GM13976 (cell line): ENCODE results near the gene ZFYVE19.

Experiments
- DNase-seq: peaks from one replicate; pipeline ENCODE4 v3.0.0; 2012; ENCODE audit warnings: low spot score
- in situ Hi-C: fragments of 300-500 bp; cut with MboI; formaldehyde crosslinking; loops from one replicate; pipeline ENCODE4 v1.12.0; 2022; ENCODE audit warnings: low sequenced_read_pairs, mixed read lengths, inconsistent platforms; ENCODE audit not compliant: unreplicated experiment
- TF ChIP-seq, protein P1 (sequence below): IDR thresholded peaks from 2 replicates; pipeline ENCODE4 v1.5.1; 2012; ENCODE audit warnings: borderline replicate concordance, mild to moderate bottlenecking; ENCODE audit not compliant: insufficient read depth; ENCODE audit errors: extremely low read depth, missing control alignments, control extremely low read depth

ZFYVE19 gene

DNA sequence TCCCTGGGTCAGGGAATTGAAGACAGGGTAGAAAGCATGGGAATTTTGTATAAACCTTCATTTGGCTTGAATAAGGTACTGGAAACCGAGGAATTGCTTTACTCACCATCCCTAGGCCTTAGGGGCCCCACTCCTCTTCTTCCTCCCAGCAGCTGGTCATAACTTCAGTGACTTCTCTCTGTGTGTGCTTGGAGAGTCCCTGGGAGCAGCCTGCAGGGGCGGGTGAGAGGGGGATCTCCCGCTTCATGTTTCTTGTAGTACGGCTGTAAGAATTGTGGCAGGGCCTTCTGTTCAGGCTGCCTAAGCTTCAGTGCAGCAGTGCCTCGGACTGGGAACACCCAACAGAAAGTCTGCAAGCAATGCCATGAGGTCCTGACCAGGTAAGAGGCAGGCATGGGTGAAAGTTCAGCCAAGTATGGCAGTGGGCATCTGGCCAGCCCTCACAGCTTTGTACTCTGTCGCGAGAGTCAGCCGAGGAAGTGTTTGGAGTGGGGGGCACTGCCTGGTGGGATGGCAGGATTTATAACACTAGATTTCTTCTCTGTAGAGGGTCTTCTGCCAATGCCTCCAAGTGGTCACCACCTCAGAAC, 2.1 kb downstream of the ZFYVE19 start:
- TF ChIP-seq, protein P1, sequence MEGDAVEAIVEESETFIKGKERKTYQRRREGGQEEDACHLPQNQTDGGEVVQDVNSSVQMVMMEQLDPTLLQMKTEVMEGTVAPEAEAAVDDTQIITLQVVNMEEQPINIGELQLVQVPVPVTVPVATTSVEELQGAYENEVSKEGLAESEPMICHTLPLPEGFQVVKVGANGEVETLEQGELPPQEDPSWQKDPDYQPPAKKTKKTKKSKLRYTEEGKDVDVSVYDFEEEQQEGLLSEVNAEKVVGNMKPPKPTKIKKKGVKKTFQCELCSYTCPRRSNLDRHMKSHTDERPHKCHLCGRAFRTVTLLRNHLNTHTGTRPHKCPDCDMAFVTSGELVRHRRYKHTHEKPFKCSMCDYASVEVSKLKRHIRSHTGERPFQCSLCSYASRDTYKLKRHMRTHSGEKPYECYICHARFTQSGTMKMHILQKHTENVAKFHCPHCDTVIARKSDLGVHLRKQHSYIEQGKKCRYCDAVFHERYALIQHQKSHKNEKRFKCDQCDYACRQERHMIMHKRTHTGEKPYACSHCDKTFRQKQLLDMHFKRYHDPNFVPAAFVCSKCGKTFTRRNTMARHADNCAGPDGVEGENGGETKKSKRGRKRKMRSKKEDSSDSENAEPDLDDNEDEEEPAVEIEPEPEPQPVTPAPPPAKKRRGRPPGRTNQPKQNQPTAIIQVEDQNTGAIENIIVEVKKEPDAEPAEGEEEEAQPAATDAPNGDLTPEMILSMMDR: no peak
- in situ Hi-C loops: no loop called here
- peak; percentile 43 for DNase-seq

DNA sequence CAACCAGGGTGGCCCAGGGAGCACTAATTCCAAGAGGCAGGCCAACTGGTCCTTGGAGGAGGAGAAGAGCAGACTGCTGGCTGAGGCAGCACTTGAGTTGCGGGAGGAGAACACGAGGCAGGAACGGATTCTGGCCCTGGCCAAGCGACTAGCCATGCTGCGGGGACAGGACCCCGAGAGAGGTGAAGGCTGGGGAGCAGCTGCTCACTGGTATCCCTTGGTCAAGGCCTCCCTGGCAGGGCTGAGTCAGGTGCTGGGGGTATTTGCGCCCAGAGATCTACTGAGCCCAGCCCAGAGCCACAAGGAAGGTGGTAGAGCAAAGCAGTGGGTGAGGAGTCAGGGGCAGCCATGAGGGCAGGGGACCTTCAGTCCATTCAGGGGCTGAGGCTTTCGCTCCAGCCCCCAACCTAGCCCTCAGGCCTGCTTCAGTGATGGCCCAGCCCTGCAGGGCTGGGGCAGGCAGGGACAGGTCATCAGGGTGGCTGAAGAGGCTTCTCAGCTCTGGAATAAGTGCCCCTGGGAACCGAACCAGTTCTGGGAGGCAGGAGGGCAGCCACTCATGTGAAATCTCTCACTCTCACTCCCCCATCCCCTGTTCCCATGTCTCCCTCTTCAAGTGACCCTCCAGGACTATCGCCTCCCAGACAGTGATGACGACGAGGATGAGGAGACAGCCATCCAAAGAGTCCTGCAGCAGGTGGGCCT, 6.0 kb downstream of the ZFYVE19 start:
- in situ Hi-C loops: no loop called here
- TF ChIP-seq, protein P1: no peak
- no peak for DNase-seq

GRCh38 chr15:40815042-40815698, 8.3 kb downstream of the ZFYVE19 start:
- TF ChIP-seq, protein P1: no peak
- no peak for DNase-seq
- in situ Hi-C loops: no loop called here

- in situ Hi-C loops: no loop called here
- TF ChIP-seq, protein P1: no peak
- DNase-seq: no peak
Measured at GRCh38 chr15:40819048-40819447, 12.2 kb downstream of the ZFYVE19 start.

GRCh38 chr15:40821195-40821594, 14.3 kb downstream of the ZFYVE19 start:
- DNase-seq: no peak
- in situ Hi-C loops: no loop called here

DNA sequence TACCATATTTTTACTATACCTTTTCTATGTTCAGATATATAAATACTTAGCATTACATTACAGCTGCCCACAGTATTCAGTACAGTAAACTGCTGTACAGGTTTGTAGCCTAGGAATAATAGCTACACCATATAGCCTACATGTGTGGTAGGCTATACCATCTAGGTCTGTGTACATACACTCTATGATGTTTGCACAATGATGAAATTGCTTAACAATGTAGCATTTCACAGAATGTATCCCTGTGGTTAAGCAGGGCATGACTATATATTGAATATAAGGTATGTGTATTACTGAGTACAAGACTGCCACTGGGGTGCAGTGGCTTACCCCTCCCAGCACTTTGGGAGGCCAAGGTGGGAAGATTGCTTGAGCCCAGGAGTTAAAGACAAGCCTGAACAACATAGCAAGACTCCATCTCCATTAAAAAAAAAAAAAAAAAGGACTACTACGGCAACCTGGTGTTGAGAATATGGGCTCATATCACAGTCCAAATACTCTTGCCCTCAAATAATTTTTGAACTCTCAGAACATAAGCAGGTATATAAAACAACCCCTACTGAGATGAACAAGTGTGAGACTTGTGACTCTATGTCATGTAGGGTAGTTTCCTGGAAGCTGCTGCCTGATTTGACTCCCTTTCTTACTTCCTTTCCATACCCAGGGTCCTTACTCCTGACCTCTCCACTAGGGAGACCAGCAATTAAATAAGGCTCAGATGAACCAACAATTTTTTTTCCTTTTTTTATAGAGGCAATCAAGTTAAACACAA, 16.9 kb downstream of the ZFYVE19 start:
- in situ Hi-C loops: no loop called here
- DNase-seq: no peak

More at GRCh38 chr15:40821195-40821594, 14.3 kb downstream of the ZFYVE19 start:
- TF ChIP-seq, protein P1: no peak

More for the DNA sequence above, 16.9 kb downstream of the ZFYVE19 start:
- TF ChIP-seq, protein P1: no peak
